Bronchus fibroblast of lung (primary cell): Measurements from ENCODE around the gene SUPT16H. TPM values are rescaled to one million over a fixed set of nuclear protein-coding genes. Genes with fewer than 3 reads are reported as not detected.

Source experiments
- total RNA-seq: library from RNA; depleted of rRNA; stranded (reverse); fragments of >200 nt; gene quantifications from 2 replicates; pipeline ENCODE4 v1.2.3, GENCODE V29; 2015

The SUPT16H gene
- total RNA-seq: 63.6 and 68.6 TPM in 2 replicates

GRCh38 chr14:21383848-21384493, at the start of gene SUPT16H:
TSS of gene SUPT16H (minus strand) at chr14:21384019. CDS start at chr14:21383927, 92 bp downstream.

Other genes with a start within 250 kb of the SUPT16H start
- not detected in 2 replicates for gene OR5AU1, start 228.0 kb downstream of the SUPT16H start, total RNA-seq
- gene HNRNPC, start 114.6 kb downstream of the SUPT16H start, total RNA-seq: 933 and 937 TPM in 2 replicates
- not detected in 2 replicates for gene RPGRIP1, start 103.9 kb downstream of the SUPT16H start, total RNA-seq
- gene CHD8, start 72.1 kb upstream of the SUPT16H start, total RNA-seq: 33.3 and 35.8 TPM in 2 replicates
- gene RAB2B, start 92.9 kb upstream of the SUPT16H start, total RNA-seq: 13.2 and 16.3 TPM in 2 replicates
- gene TOX4, start 93.2 kb upstream of the SUPT16H start, total RNA-seq: 23.5 and 28.6 TPM in 2 replicates
- gene METTL3, start 127.3 kb upstream of the SUPT16H start, total RNA-seq: 42.4 and 46.7 TPM in 2 replicates
- gene SALL2, start 142.3 kb upstream of the SUPT16H start, total RNA-seq: 7.2 and 9.2 TPM in 2 replicates
- gene OR10G3, start 196.1 kb upstream of the SUPT16H start, total RNA-seq: not detected in 2 replicates